HG02885 (cell line): ENCODE results near the gene RAB23.
"Not testable (repeated sequence)": the region's sequence is repeated elsewhere in the genome, so short reads cannot be mapped to it uniquely, and the experiment has no call there.

ENCODE experiments used
- ATAC-seq: cut with Tn5 transposase; IDR thresholded peaks from one replicate; pipeline ENCODE4 v1.9.1; 2021; ENCODE audit warnings: mild to moderate bottlenecking; ENCODE audit not compliant: unreplicated experiment, poor library complexity

The RAB23 gene

DNA sequence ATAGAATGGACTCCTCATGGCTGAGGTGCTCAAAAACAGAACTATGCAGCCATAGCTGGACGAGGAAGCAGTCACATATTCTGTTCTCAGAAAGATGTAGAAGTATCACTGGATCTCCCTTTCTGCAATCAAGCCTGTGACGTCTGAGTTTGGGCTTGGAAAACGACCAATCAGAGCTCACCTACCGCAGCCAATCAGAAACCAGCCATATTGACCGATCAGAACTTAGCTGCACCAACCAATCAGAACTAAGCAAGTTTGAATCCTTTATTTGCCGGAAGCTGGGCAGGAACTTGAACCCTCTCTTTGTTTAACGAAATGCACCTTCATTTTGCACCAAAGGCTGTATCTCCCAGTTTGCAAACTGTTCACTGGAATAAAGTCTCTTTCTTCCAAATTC, 21.8 kb upstream of the RAB23 start:
- no peak for ATAC-seq

GRCh38 chr6:57243526-57243925, 21.4 kb upstream of the RAB23 start:
- ATAC-seq = not testable (repeated sequence)

- ATAC-seq = no peak
These were observed 20.4 kb upstream of the RAB23 start for GRCh38 chr6:57242505-57242904.

DNA sequence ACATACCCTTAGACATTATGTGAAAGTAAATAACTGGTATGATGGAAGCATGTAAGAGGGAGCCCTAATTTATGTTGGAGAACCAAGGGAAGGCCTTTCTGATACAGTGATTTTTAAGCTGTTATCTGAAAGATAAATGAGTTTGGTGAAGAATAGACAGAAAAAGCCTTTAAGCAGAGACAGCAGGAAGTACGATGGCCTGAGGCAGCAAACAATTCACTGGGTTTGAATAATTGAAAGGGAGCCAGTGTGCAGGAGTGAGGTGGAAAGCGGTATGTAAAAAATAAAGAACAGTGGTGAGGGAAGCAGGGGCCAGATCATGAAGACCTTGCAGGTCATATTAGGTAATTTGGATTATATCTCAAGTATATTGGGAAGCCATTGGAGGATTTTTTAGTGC, 4.1 kb upstream of the RAB23 start:
- no peak for ATAC-seq

GRCh38 chr6:57224769-57225515, 2.8 kb upstream of the RAB23 start:
- ATAC-seq = no peak

GRCh38 chr6:57222743-57223077, 603 bp upstream of the RAB23 start:
- ATAC-seq = no peak

- ATAC-seq = peak; percentile 61
These were observed 744 bp downstream of the RAB23 start for GRCh38 chr6:57221191-57221935.

- no peak for ATAC-seq
These were observed 1.9 kb downstream of the RAB23 start for GRCh38 chr6:57220083-57220703.

GRCh38 chr6:57217270-57217669, 4.8 kb downstream of the RAB23 start:
- no peak for ATAC-seq

GRCh38 chr6:57216235-57217101, 5.6 kb downstream of the RAB23 start:
- ATAC-seq = no peak

DNA sequence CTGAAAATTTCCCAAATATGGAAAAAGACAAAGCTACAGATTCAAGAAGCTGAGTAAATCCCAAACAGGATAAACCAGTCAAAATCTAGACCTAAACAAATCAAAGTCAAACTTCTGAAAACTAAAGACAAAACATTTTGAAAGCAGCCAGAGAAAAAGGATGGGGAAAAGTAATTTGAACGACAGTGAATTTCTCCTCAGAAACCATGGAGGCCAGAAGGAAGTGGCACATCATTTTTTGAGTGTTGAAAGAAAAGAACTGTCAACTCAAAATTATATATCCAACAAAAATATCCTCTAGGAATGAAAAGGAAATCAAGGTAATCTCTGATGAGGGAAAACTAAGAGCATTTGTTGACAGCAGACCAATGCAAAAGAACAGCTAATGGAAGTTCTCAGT, 6.8 kb downstream of the RAB23 start:
- no peak for ATAC-seq

DNA sequence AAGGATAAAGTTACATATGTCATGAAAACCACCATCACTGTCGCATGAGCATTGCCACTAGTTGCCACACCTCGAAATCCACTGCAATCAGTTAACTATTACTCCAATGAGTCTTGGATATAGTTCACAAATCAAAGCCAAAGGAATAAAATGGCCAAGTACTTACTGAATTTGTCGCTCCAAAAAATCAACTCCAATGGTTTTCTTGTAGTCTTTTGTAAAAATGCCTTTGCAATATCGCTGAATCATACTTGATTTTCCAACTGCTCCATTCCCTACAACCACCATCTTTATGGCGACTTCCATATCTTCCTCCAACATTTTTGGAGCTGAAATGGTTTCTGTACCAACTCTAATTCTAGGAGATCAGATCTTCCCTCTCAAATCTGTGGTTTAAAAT, 12.0 kb downstream of the RAB23 start:
- no peak for ATAC-seq

GRCh38 chr6:57209030-57209429, 13.1 kb downstream of the RAB23 start:
- ATAC-seq = peak; percentile 46

GRCh38 chr6:57207872-57208271, 14.2 kb downstream of the RAB23 start:
- no peak for ATAC-seq

GRCh38 chr6:57207141-57207540, 15.0 kb downstream of the RAB23 start:
- ATAC-seq = no peak

GRCh38 chr6:57205550-57206328, 16.4 kb downstream of the RAB23 start:
- ATAC-seq = no peak

- no peak for ATAC-seq
These were observed 20.4 kb downstream of the RAB23 start for GRCh38 chr6:57201718-57202117.

GRCh38 chr6:57198926-57199636, 23.0 kb downstream of the RAB23 start:
- no peak for ATAC-seq

DNA sequence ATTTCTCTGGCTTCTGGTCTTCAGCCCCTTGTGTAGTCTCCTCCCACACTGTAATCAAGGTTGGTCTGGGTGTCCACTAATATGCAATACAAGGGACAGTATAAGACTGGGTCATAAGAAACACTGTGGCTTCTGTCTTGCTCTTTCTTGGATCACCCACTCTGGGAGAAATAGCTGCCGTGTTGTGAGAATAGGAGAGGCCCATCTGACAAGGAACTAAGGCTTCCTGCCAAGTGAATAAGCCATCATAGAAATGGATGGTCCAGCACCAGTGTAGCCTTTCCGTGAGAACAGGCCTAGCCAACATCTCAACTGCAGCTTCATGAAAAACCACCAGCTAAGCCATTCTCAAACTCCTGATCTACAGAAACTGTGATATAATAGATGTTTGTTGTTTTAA, 26.6 kb downstream of the RAB23 start:
- no peak for ATAC-seq
